ENCODE measurements around the gene RHOB.

GRCh38 chr2:20449501-20450200, 2.8 kb downstream of the RHOB start:
- TF ChIP-seq CTCF (IDR thresholded peaks at IDR 0.05; ENCODE audit: low read depth, low read length, missing input control) (no peak), TAF1 (conservative IDR thresholded peaks at IDR 0.05) (peak; percentile 7), GABPA (IDR thresholded peaks at IDR 0.05 in 1 of 2, conservative IDR thresholded peaks at IDR 0.05 in 1 of 2) (no peak), REST (IDR thresholded peaks at IDR 0.05) (no peak), ZBTB33 (IDR thresholded peaks at IDR 0.05) (no peak)

Data from liver (tissue), 3 donors.